Omental fat pad (tissue), 4 donors: ENCODE measurements around the gene CCM2. TPM values are rescaled to one million over a fixed set of nuclear protein-coding genes. Genes with fewer than 3 reads are reported as not detected.
"Not testable (repeated sequence)": the region's sequence is repeated elsewhere in the genome, so short reads cannot be mapped to it uniquely, and the experiment has no call there.

Experiments used
- ATAC-seq: fragments of 150-250 bp; one replicate; pipeline ENCODE4 v1.9.1; 2016; ENCODE audit warnings: mild to moderate bottlenecking, moderate library complexity; ENCODE audit not compliant: low FRiP score
- DNase-seq: peaks from one replicate; pipeline ENCODE4 v3.0.0-alpha.2; 2019; ENCODE audit warnings: low spot score
- total RNA-seq, 4 donors: library from RNA; depleted of rRNA; stranded (reverse); fragments of >200 nt; gene quantifications; one replicate each; pipeline ENCODE4 v1.1.0, GENCODE V29; 2016
- TF ChIP-seq, protein P1 (sequence below), 3 donors: fragments of 450-650 bp; IDR thresholded peaks; one replicate each; pipeline ENCODE4 v1.5.1; 2016 to 2017; ENCODE audit warnings: antibody characterized with exemption in 3 of 3, mild to moderate bottlenecking in 3 of 3, moderate library complexity in 2 of 3

Gene CCM2
- total RNA-seq, 4 donors from 2014 or later, result 40.5 to 61.7 (median 57.6) TPM

- DNase-seq, result no peak
Observed at GRCh38 chr7:45021604-45022296, 21.7 kb downstream of the CCM2 start.

DNA sequence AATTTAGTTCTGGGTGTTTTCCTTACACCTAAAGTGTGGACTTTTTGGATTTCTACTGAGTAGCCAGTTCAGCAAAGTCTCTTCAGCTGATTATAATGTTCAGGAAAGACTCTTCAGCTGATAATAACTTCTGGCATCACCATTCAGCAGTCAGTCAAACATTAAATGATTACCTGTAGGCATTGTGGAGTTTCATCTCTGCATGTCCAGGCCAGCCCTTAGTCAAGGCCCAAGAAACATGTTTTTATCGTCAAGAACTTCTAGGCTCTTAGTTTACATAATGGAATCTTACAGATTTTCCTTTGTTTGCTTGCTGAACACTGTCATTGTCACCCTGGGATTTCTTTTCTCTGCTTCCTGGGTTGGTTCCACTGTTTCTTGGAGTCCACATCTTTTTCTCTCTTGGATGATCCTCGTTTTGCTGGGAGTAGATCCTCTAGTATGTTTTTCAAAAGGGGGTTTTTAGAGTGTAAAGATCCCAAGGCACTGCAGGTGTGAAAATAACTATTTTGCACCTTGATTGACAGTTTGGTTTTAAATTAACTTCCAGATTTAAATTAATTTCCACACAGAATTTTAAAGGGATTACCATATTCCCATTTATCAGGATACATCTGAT, 24.2 kb downstream of the CCM2 start:
- TF ChIP-seq, protein P1, sequence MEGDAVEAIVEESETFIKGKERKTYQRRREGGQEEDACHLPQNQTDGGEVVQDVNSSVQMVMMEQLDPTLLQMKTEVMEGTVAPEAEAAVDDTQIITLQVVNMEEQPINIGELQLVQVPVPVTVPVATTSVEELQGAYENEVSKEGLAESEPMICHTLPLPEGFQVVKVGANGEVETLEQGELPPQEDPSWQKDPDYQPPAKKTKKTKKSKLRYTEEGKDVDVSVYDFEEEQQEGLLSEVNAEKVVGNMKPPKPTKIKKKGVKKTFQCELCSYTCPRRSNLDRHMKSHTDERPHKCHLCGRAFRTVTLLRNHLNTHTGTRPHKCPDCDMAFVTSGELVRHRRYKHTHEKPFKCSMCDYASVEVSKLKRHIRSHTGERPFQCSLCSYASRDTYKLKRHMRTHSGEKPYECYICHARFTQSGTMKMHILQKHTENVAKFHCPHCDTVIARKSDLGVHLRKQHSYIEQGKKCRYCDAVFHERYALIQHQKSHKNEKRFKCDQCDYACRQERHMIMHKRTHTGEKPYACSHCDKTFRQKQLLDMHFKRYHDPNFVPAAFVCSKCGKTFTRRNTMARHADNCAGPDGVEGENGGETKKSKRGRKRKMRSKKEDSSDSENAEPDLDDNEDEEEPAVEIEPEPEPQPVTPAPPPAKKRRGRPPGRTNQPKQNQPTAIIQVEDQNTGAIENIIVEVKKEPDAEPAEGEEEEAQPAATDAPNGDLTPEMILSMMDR (IDR thresholded peaks at IDR 0.05), result no peak
- DNase-seq (no peak), ATAC-seq (no peak)

More at GRCh38 chr7:45021604-45022296, 21.7 kb downstream of the CCM2 start:
- TF ChIP-seq, protein P1 (IDR thresholded peaks at IDR 0.05), result no peak
- no peak for ATAC-seq

GRCh38 chr7:45025473-45025872, 25.5 kb downstream of the CCM2 start:
- not testable (repeated sequence) for ATAC-seq, DNase-seq

- DNase-seq (no peak), ATAC-seq (no peak)
- TF ChIP-seq, protein P1 (IDR thresholded peaks at IDR 0.05), result no peak
Observed at GRCh38 chr7:45026013-45026412, 26.0 kb downstream of the CCM2 start.

- TF ChIP-seq, protein P1 (IDR thresholded peaks at IDR 0.05), result no peak
- ATAC-seq (no peak), DNase-seq (no peak)
Observed at GRCh38 chr7:45026984-45027773, 27.2 kb downstream of the CCM2 start.

- ATAC-seq (no peak), DNase-seq (no peak)
- TF ChIP-seq, protein P1 (IDR thresholded peaks at IDR 0.05), result no peak
Observed at GRCh38 chr7:45027774-45028114, 27.7 kb downstream of the CCM2 start.

- ATAC-seq, result no peak
- TF ChIP-seq, protein P1 (IDR thresholded peaks at IDR 0.05), result no peak
- no peak for DNase-seq
Observed at GRCh38 chr7:45028138-45028919, 28.3 kb downstream of the CCM2 start.
